NCI-H2227 treated with DMSO at 0.1 percent for 48 hours (cell line): Measurements from ENCODE around the gene NINJ2.
A peak's percentile ranks its signal among the peaks of the same experiment; 100 is the strongest.

ENCODE experiments used
- DNase-seq: peaks from one replicate; lab custom pipeline; 2025; lab: John Stamatoyannopoulos, UW

Gene NINJ2

DNA sequence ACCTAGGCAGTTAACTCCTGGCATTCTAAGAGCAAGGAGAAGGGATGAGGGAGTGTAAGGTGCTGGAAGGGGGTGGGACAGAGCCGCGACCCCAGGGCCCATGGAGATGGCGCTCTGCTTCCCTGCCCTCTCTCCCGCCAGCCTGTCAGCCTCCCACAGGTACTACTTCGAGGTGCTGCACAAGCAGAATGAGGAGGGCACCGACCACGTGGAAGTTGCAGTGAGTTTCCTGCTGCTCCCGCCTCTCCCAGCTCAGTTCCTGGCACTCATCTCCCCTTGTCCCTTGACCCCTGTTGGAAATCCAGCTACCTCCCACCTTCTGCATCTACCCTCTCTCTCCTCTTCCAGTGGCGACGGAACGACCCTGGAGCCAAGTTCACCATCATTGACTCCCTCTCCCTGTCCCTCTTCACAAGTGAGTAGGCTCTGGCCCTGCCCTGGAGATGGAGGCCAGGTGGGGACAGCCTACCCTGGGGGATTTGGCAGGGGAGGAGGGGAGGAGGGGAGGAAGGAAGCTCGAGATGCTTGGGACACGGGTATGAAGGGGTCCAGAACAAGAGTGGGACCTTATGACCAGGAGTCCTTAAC lies 115.3 kb downstream of the NINJ2 start:
- DNase-seq: no peak

GRCh38 chr12:546920-547845 lies 116.1 kb downstream of the NINJ2 start:
- DNase-seq: peak; percentile 32

- DNase-seq: no peak
Observed at GRCh38 chr12:546265-546919, 116.9 kb downstream of the NINJ2 start.

DNA sequence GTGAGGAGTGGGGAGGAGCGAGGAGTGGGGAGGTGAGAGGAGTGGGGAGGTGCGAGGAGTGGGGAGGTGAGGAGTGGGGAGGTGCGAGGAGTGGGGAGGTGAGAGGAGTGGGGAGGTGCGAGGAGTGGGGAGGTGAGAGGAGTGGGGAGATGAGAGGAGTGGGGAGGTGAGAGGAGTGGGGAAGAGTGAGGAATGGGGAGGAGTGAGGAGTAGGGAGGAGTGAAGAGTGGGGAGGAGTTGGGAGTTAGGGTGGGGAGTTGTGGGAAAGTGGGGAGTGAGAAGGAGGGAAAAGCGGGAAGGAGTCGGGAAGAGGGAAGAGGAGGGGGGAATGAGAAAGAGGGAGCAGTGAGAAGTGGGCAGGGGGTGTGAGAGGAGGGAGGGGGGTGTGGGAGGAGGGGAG lies 117.4 kb downstream of the NINJ2 start:
- no peak for DNase-seq

- DNase-seq: no peak
Observed at GRCh38 chr12:544941-545635, 118.2 kb downstream of the NINJ2 start.

DNA sequence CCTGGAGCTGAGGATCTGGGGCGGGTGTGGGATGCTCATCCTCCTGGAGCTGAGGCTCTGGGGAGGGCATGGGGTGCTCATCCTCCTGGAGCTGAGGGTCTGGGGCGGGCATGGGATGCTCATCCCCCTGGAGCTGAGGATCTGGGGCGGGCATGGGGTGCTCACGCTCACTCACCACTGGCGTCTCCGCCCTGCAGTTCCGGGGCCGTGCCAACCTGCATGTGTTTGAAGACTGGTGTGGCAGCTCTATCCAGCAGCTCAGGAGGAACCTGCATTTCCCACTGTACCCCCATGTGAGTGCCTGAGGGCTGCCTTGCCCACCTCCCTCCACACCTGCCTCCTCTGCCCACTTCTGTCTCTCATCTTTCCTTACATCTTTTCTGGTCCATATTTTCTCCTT lies 119.1 kb downstream of the NINJ2 start:
- DNase-seq: no peak

DNA sequence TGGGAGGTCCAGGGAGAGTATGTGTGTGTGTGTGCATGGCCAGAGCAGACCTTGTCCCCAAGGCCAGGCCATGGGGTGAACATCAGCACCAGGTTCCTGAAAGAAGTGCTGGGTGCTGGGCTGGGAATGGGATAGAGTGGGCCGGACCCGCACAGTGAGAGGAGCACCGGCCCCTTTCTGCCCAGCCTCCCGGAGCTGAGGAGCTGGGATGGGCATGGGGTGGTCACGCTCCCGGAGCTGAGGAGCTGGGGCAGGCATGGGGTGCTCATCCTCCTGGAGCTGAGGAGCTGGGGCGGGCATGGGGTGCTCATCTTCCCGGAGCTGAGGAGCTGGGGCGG lies 120.2 kb downstream of the NINJ2 start:
- no peak for DNase-seq

DNA sequence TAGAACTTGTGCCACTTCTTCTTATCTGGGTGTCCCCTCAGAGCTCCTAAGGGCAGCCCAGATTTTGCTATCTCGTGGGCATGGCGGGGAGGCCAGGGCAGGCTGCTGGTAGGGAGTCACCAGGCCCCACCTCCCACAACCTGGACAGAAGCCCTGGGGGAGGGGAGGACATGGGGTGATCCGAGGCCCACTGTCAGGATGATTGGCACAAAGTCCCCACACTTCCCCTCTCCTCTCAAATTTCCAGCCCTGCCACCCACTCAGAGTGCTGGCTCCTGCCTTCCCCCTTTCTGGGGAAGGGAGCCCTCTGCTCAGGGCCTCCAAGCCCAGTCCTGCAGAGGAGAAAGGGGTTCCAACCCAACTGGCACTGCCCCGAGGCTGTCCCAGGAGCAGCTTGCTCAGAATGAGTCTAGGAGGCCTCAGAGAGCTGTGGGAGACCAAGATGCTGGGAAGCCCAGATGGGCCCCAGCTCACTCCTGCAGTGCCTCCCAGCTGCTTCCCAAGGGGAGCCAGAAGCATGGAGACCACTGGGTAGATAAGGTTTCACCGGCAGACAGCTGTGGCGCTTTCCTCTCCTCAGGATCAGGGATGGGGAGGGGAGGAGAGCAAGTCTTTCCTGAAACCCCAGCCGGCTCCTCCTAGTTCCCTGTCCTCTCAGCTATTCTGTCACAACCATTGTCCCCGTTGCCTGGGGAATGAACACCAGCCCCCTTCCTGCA lies 120.7 kb downstream of the NINJ2 start:
- DNase-seq: no peak

- DNase-seq: no peak
Observed at GRCh38 chr12:541676-542324, 121.4 kb downstream of the NINJ2 start.

- no peak for DNase-seq
Observed at GRCh38 chr12:539540-540310, 123.5 kb downstream of the NINJ2 start.

GRCh38 chr12:538731-539539 lies 124.3 kb downstream of the NINJ2 start:
- DNase-seq: no peak

GRCh38 chr12:537772-538171 lies 125.5 kb downstream of the NINJ2 start:
- DNase-seq: no peak

DNA sequence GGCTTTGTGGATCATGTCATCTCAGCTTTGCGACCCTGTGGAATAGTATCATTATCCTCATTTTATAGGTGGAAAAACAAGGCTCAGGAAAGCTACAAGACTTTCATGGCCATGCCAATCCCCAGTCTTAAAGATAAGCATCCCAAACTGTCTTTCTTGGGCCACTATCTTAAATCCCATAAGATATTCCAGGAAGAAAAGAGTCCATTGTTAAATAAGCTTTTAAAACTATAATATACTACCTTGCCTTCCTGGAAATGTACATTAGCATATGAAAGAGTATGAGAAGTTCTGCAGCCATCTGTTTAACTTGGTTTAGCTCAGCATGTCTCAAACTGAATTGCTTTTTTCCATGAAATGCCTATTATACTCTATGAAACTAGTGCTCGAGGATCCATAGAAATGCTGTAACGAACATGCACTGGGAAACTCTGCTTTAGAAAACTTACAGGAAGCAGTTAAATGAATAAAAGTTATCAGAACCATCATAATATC lies 126.4 kb downstream of the NINJ2 start:
- no peak for DNase-seq

- DNase-seq: no peak
Observed at GRCh38 chr12:535396-535795, 127.8 kb downstream of the NINJ2 start.

- no peak for DNase-seq
Observed at GRCh38 chr12:534216-534615, 129.0 kb downstream of the NINJ2 start.

GRCh38 chr12:533718-534117 lies 129.5 kb downstream of the NINJ2 start:
- no peak for DNase-seq

GRCh38 chr12:532908-533565 lies 130.2 kb downstream of the NINJ2 start:
- no peak for DNase-seq

GRCh38 chr12:531951-532585 lies 131.2 kb downstream of the NINJ2 start:
- no peak for DNase-seq

- DNase-seq: no peak
Observed at GRCh38 chr12:530821-531220, 132.4 kb downstream of the NINJ2 start.
